Stimulated activated CD4-positive, alpha-beta T cell treated with anti-CD3 and anti-CD28 coated beads, Interleukin-4, amount 100 ng/mL, for 48 hours (primary cell): Measurements from ENCODE around the gene GPC6.
"Not testable (repeated sequence)": the region's sequence is repeated elsewhere in the genome, so short reads cannot be mapped to it uniquely, and the experiment has no call there.

Experiments used
- DNase-seq, 2 donors: peaks; one replicate each; pipeline ENCODE4 v3.0.0-alpha.2; 2020; ENCODE audit warnings: low read depth in 2 of 2

The GPC6 gene

DNA sequence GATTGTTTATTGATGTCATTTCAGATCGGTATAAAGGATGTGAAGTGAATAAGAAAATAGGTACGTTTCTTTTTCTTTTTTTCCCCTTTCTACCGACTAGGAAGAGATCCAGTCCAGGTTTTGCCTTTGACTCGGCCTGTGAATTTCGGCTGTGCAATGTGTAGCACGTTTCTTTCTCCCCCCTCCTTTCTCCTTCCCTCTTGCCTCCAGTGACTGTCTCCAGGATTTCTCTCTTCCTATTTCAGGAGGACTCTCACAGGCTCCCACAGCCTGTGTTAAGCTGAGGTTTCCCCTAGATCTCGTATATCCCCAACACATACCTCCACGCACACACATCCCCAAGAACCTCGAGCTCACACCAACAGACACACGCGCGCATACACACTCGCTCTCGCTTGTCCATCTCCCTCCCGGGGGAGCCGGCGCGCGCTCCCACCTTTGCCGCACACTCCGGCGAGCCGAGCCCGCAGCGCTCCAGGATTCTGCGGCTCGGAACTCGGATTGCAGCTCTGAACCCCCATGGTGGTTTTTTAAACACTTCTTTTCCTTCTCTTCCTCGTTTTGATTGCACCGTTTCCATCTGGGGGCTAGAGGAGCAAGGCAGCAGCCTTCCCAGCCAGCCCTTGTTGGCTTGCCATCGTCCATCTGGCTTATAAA, at the start of gene GPC6:
TSS of gene GPC6 (plus strand) at position 185 of the 657 bp plus-strand sequence.
- no peak for DNase-seq

DNA sequence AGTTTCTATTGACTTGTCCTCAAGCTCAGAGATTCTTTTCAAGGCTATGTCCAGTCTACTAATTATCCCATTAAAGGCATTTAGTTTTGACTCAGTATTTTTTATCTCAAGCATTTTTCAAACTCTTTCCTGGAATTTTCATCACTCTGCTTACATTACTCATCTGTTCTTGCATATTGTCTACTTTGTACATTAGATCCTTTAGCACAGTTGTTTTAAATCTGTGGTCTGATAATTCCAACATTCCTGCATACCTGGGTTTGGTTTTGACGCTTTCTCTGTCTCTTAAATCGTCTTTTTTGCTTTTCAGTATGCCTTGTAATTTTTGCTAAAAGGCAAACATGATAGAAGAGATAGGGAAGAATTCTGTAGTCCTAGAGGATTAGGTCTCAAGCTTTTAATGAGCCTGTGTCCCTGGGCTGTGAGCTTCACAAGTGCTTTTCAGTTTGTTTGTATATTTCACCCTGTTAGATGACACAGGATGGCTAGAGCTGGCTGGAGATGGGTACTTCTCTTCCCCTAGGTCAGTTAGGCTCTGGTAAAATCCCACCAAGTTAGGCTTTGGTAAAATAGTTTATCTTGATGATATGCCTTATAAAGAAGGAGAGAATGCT, 46.1 kb upstream of the GPC6 start:
- DNase-seq = no peak

DNA sequence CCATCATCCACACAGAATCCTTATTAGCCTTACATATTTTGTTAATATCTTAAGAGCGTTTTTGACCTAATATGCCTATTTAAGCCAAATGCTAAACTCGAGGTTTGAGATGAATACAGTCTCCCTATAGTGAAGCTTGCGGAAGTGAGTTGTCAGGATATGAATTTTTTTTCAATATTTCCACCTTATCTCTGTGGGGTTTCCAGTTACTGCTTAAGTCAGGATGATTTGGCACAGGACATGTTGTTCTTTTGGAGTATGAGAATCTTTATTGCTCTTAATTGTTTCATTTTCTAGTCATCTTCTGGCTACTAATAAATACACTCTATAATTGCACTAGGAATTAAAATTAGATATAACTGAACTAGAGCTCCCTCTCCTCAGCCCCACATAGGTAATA, 44.2 kb upstream of the GPC6 start:
- no peak for DNase-seq

DNA sequence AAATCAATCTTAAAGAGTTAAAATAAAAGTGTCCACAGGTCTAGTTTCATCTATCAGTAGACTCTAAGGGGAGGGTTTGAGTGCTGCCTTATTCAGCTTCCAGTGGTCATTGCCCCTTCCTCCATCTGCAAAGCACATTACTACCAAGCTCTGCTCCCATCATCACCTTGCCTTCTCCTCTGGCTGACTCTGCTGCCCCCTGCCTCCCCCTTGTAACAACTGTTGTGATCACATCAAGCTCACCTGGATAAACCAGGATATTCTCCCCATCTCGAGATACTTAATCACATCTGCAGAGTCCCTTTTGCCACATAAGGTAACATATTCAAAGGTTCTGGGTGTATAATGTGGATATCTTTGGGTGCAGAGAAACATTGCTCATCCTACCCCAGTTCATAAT, 43.3 kb upstream of the GPC6 start:
- no peak for DNase-seq

DNA sequence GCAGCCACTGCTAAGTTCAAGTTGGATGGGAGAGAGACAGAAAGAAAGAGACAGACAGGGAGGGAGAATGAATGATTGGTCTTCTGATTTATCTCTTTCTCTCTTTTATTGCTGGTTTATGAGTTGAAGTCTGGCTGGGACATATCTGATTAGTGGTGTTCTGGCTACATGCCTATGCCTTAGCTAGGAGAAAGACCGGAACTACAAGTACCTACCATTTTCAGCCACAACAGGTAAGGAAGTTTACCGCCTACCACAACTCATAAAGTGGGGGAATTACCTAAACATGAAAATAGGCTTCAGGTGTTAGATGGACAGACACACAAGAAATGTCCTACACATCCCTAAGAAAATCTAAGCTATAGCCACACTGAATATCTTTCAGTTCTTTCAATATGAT, 36.6 kb upstream of the GPC6 start:
- no peak for DNase-seq

DNA sequence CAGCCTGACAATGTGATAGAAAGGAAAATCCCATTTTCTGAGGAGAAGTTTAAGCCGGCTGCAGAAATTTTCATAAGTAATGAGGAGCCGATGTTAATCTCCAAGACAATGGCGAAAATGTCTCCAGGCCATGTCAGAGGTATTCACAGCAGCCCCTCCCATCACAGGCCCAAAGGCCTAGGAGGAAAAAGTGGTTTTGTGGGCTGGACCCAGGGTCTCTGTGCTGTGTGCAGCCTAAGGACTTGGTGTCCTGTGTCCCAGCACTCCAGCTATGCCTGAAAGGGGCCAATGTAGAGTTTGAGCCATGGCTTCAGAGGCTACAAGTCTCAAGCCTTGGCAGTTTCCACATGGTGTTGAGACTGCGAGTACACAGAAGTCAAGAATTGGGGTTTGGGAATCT, 32.9 kb upstream of the GPC6 start:
- no peak for DNase-seq

DNA sequence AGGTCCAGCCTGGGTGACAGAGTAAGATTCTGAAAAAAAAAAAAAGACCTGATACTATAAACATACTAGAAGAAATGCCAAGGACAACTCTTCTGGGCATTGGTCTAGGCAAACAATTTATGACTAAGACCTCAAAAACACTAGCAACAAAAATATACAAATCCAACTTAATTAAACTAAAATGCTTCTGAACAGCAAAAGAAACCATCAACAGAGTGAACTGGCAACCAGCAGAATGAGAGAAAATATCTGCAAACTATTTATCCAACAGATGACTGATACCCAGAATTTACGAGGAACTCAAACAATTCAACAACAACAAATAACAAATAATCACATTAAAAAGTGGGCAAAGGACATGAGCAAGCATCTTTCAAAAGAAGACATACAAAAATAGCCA, 26.8 kb upstream of the GPC6 start:
- DNase-seq = no peak

DNA sequence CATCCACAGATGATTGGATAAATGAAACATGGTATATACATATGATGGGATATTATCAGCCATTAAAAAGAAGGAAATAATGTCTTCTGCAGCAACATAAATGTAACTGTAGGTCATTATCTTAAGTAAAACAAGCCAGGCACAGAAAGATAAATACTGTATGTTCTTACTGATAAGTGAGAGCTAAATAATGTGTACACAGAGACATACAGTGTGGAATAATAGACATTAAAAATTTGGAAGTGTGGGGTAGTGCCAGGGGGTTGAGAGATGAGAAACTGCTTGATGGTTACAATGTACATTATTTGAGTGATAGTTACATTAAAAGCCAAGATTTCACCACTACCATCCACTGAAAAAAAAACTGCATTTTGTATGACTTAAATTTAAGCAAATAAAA, 26.0 kb upstream of the GPC6 start:
- DNase-seq = no peak

DNA sequence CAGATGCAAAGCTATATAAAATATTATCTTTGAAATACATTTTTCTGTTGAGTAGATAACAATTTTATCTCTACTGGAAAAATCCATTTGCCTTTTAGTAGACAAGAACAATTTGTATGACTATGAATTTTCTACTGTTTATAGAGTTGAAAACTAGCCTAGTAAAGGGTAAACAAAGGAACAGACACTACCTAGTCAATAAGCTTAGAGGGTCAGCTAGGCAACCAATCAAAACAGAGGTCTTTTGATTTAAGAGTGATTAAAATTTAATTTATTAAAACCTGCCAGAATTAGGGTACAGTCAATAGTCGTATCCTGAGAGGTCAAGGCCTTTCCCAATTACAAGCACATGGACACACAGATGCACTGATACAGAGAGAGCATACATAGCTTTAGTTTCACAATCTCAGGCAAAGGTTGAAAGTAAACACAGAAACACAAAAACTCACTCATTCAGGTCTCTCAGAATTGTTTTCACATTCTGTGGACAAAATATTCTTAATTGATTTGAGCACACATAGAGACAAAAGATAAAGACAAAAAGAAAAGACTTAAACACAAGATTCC, 24.5 kb upstream of the GPC6 start:
- DNase-seq = no peak

DNA sequence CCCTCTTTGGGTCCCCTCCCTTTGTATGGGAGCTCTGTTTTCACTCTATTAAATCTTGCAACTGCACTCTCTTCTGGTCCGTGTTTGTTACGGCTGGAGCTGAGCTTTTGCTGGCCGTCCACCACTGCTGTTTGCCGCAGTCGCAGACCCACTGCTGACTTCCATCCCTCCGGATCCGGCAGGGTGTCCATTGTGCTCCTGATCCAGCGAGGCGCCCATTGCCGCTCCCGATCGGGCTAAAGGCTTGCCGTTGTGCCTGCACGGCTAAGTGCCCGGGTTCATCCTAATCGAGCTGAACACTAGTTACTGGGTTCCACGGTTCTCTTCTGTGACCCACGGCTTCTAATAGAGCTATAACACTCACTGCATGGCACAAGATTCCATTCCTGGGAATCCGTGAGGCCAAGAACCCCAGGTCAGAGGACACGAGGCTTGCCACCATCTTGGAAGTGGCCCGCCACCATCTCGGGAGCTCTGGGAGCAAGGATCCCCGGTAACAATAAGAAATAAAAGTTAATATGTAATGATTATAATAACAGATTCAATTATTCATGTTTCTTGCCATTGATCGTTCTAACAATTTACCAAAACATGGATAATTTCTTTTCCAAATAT, 19.7 kb upstream of the GPC6 start:
- DNase-seq = not testable (repeated sequence)

DNA sequence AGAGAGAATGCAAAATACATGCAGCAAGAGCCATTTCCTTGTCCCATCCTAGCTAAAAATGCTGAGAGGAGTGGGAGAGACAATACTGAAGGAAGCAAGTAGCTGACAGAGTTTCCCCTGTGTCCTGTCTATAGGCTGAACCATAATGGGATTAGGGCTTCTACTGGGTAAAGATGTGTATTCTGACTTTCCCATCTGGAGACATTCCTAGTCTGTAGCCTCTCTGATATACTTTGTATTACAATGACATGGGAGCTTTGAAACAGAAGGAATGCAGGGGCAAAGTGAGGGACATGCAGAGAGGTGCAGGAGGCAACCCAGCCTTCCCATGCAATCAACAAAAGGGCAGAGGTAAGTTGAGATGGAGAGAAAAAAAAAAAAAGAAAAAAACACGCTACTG, 10.5 kb upstream of the GPC6 start:
- DNase-seq = no peak

DNA sequence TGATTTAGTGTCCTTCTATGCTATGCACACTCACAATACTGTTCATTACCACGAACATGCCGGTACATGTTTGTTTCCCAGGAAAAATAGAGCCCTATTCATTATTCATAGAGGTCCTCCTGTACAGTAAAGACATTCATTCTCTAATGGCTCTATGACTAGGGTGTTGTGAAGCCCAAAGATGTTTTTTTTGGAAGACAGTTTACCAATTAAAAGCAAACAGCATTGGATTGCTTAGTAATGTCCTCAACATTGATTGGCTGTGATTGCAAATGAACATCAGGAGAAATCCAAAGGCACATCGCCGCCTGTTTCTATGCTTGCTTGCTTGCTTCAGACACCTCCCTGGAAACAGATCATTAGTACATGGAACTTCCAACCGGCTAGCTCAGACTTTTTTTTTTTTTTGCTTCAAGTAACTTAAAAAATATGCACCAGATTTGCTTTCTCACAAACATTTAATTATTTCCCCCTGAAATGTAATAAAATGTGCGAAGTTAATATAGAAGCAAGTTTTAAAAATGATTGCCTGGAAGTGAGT, 8.8 kb upstream of the GPC6 start:
- DNase-seq = no peak

DNA sequence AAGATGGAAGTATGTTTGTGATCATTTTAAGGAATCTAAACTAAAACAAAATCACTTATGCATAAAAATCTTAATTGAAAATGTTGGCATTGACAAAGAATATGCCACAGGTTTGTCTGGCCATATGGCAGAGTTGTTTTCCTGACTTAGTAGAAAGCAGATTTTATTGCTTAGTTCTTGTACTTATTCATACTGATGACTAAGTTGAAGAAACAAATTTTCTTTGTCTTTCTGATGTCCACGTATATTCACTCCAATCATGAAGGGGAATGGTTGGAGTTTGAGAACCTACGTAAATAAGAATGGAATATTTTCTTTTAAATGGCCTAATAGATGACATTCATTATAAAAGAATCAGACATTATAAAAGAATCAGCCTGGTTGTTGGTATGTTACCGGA, 8.0 kb upstream of the GPC6 start:
- DNase-seq = no peak

DNA sequence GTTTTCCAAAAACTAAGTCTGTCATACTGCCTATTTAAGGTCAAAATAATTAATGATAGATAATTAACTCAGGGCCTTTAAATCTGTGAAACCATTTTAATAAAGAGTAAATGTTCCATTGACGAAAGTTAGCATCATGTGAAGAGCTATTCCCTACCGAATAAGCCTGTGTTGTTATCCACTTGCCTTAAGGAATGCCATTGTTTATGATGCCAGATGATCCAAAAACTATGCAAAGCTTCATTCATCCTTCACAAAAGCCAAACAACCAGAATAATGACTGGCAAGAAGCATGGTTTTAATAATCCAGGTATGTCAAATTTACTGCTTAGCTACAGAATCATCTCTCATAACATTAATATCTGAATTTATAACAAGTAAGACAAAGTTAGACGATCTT, 6.5 kb upstream of the GPC6 start:
- DNase-seq = no peak

DNA sequence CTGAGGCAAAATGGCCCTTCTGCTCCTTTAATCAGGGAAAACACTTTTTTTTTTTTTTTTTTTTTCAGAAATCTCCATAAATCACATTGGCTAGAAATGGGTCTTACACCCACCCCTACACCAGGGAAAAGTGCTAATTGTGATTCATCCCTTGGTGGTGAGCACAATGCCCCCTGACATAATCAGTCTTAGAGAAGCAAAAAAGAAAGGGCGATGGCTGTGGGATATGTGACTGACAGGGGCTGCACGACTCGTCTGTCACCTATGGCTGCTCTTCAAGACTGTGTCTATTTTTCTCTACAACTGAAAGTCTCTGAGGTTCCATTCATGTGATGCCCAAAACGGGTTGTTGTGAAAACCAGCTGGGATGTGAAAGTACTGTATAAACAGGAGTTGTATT, 3.6 kb upstream of the GPC6 start:
- DNase-seq = no peak

DNA sequence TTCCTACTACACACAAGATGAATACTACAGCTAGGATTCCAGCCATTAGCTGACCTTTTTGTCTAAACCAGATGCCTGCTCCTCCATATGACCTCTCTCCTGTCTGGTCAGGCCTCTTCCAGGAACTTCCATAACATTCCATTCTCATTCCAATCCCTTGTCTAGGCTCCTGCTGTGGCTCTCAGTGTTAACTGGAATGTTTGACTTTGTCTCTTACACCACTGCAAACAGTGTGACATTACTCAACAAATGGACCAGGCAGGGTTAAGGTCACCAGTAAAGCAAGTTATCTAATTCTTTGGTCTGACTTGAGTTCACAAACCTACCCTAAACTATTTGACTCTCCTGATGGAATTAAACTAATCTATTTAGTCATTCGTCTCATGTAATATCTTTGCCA, 2.1 kb upstream of the GPC6 start:
- no peak for DNase-seq

DNA sequence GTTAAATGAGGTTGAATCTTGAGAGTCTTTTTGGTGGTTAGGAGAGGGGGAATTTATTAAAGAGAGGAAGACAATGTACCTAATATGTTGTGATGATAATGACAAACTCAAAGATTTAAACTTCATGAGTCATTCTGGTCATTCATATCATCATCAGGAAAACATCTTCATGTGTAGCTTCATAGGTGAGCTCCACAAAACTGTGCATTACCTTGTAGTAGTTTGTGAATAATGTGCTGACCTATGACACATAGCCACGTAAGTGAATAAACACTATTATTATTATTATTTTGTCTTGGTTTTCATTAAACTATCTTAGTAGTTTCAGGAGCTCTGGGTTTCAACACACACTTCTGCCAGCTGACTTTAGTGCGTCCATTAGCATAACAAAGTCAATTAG, 997 bp upstream of the GPC6 start:
- no peak for DNase-seq

DNA sequence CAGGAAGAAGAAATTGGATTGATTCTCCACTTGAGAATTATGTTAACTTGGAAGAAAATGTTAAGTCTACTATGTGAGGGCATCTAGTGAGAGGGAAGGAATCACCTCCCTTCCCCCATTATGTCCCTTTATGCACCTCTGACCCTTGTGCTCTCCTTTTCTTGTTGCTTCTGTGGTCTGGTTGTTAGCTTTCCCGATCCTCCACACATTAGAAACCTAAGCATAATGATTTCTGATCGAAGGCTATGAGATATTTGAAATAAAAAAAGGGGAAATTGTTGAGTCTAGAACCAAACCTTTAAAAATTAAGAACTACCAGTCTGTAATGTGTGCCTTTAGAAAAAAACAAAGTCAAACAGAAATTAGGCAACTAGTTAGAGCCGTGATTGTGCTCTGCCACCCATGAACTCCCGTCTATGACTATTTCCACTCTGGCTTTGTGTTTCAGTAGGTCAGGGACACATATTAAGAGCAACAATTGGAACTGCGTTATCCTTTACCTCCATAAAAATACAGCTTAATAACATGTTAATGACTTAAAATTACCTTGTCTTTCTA, 463 bp upstream of the GPC6 start:
- DNase-seq = no peak

DNA sequence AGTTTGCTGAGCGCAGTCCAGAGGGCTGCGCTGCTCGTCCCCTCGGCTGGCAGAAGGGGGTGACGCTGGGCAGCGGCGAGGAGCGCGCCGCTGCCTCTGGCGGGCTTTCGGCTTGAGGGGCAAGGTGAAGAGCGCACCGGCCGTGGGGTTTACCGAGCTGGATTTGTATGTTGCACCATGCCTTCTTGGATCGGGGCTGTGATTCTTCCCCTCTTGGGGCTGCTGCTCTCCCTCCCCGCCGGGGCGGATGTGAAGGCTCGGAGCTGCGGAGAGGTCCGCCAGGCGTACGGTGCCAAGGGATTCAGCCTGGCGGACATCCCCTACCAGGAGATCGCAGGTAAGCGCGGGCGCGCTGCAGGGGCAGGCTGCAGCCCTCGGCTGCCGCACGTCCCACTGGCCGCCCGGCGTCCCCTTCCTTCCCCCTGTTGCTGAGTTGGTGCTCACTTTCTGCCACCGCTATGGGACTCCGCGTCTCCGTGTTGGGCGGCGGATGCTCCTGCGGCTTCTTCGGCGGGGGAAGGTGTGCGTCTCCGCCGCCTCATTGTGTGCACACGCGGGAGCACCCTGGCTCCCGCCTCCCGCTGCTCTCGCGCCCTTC, 772 bp downstream of the GPC6 start:
- no peak for DNase-seq

DNA sequence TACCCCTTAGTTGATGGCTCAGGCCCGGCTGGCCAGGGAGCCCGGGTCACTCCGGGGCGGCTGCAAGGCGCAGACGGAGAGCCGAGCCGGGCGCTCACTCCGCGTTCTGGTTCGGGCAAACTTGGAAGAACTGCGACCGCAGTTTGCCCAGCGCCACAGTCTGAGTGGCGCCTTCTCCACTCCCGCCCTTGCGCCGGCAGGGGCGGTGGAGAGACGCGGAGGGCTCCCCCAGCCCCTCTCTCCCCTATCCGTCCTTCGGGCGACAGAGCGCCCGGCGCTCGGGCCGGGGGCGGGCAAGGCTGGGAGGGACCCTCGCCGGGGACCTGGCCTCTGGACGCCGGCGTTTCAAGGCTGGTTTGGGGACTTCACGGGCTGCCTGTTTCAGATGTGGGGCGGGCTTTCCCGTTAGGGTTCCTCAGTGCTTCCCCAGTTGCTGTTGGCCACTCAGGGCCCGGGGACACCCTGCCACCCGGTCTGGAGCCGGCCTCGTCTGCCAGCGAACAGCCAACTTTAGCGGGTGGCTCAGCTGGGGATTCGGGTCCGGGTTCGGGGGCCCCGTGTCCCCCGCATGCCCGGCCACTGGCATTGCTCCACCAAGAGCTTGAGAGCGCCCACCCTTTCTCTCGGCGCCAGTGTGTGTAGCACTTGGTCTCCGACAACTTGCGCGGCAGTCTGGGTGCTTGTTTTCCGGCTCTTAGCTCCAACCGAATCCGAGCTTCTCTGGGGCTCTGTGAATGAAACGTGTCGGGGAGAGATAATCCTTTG, 1.5 kb downstream of the GPC6 start:
- no peak for DNase-seq

DNA sequence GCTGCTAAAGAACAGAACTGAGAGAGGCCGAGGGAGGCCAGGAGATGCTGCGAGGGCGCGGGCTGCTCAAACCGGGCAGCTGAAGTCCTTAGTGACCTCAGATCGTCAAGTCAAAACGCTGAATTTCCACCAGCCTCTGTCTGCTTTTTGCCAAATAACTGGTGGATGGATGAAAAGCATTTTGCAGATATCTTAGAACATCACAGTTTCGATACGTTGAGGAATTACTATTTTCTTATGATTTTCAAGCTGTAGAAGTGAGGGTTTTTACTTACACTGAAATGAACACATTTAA, 2.0 kb downstream of the GPC6 start:
- no peak for DNase-seq
